Stomach (tissue), 9 donors: Measurements from ENCODE around the gene VPS8. TPM values are rescaled to one million over a fixed set of nuclear protein-coding genes. Genes with fewer than 3 reads are reported as not detected.

ENCODE experiments used
- DNase-seq, 2 donors: peaks; one replicate each; pipeline versions ENCODE4 v3.0.0 to v3.0.0-alpha.2; 2013 to 2019
- H3K27ac ChIP-seq, 5 donors: fragments of 200-600 bp in 4 of 5; sonication (generic) in 4 of 5; one replicate each; pipeline ENCODE4 v1.5.1; 2013 to 2019; ENCODE audit warnings: mild to moderate bottlenecking in 1 of 5, moderate library complexity in 1 of 5
- H3K27me3 ChIP-seq, 3 donors: fragments of 200-600 bp; sonication (generic); one replicate each; pipeline ENCODE4 v1.5.1; 2017 to 2019; ENCODE audit warnings: mixed run types in 1 of 3
- H3K36me3 ChIP-seq, 4 donors: fragments of 200-600 bp; sonication (generic); 1 replicate in 3 of 4; 2 replicates in 1 of 4; pipeline ENCODE4 v1.5.1; 2016 to 2019
- H3K4me1 ChIP-seq, 4 donors: fragments of 200-600 bp; sonication (generic); one replicate each; pipeline ENCODE4 v1.5.1; 2016 to 2019
- H3K4me3 ChIP-seq, 4 donors: fragments of 200-600 bp; sonication (generic) in 3 of 4; one replicate each; pipeline ENCODE4 v1.5.1; 2016 to 2019; ENCODE audit warnings: mild to moderate bottlenecking in 1 of 4
- H3K9me3 ChIP-seq, 4 donors: fragments of 200-600 bp; sonication (generic); one replicate each; pipeline ENCODE4 v1.5.1; 2016 to 2019
- EP300 ChIP-seq: sonication (generic); formaldehyde crosslinking; IDR thresholded peaks from one replicate; pipeline ENCODE4 v1.6.1; 2017; ENCODE audit warnings: antibody characterized with exemption
- POLR2A ChIP-seq, 4 donors: fragments of 450-650 bp; IDR thresholded peaks; one replicate each; pipeline ENCODE4 v1.6.1; 2016; ENCODE audit warnings: antibody characterized with exemption in 4 of 4, control low read depth in 2 of 4, mild to moderate bottlenecking in 1 of 4, moderate library complexity in 1 of 4
- POLR2AphosphoS5 ChIP-seq, 3 donors: sonication (generic); formaldehyde crosslinking; IDR thresholded peaks; one replicate each; pipeline ENCODE4 v1.6.1; 2016; ENCODE audit warnings: antibody characterized with exemption in 3 of 3
- WGBS, 5 donors: extraction: QIAGEN DNeasy Blood & Tissue Kit in 3 of 5; methylation state at CpG; one replicate each; pipeline versions ENCODE4 v1.1.5 to v1.1.7; 2013 to 2018; 5-methylcytosine and 5-hydroxymethylcytosine counted together
- intact Hi-C: fragments of 100-400 bp; cut with DNase I; formaldehyde crosslinking; loops from one replicate; pipeline ENCODE4 v1.15.1; 2023; ENCODE audit warnings: low total_unique reads
- polyA plus RNA-seq, 3 donors: library from polyadenylated mRNA; stranded (reverse); fragments of 200-250 nt; gene quantifications; one replicate each; pipeline ENCODE4 v1.2.3, GENCODE V29; 2013
- total RNA-seq, 5 donors: library from RNA; depleted of rRNA; stranded (reverse); fragments of >200 nt; gene quantifications; one replicate each; pipeline versions ENCODE4 v1.1.0 to v1.2.3, GENCODE V29; 2014 to 2016
- TF ChIP-seq, protein P1 (sequence below), 7 experiments: fragments of 450-650 bp in 4 of 7; fragments of 200-600 bp in 3 of 7; sonication (generic) in 3 of 7; IDR thresholded peaks; one replicate each; pipeline ENCODE4 v1.5.1; 2016 to 2019; ENCODE audit warnings: antibody characterized with exemption in 7 of 7, control low read depth in 2 of 7, mild to moderate bottlenecking in 1 of 7
- donor health status: healthy with polysubstance abuse.
- donor health status: Bipolar disorder and iron deficiency.
- donor health status: healthy.

The VPS8 gene
- total and polyA plus RNA-seq, 8 donors: 7.5 to 126 (median 37.5) TPM

DNA sequence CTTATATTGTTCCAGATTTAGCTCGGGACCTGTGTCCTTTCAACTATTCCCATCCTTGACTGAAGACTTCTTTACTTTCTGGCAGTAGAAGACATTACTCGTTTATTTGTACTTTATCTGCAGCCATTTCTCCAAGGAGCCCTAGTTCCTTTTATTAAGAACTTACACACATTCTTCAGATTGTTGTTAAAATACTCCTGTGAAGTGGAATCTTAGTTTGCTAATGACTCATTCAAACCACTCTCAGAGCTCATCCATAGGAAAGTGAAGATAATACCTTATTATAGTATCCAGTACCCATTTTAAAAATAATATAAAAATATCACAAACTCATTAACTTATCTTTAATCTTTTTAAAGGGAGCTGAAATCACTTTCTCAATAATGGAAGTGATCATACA is 277.4 kb downstream of the VPS8 start:
- Histone ChIP-seq H3K4me3 (no peak overlapping the region), H3K27ac (no peak overlapping the region), H3K36me3 (no peaks in the 10 kb centered on the region), H3K9me3 (no peaks in the 10 kb centered on the region), H3K27me3 (no peaks in the 10 kb centered on the region), H3K4me1 (peaks cover 0 to 5% (median 0%) of the 10 kb centered on the region in 4 donors)
- TF ChIP-seq POLR2A (IDR thresholded peaks at IDR 0.05): no peak
- no peak for TF ChIP-seq POLR2AphosphoS5 (IDR thresholded peaks at IDR 0.05)
- TF ChIP-seq EP300: no peak
- TF ChIP-seq, protein P1, sequence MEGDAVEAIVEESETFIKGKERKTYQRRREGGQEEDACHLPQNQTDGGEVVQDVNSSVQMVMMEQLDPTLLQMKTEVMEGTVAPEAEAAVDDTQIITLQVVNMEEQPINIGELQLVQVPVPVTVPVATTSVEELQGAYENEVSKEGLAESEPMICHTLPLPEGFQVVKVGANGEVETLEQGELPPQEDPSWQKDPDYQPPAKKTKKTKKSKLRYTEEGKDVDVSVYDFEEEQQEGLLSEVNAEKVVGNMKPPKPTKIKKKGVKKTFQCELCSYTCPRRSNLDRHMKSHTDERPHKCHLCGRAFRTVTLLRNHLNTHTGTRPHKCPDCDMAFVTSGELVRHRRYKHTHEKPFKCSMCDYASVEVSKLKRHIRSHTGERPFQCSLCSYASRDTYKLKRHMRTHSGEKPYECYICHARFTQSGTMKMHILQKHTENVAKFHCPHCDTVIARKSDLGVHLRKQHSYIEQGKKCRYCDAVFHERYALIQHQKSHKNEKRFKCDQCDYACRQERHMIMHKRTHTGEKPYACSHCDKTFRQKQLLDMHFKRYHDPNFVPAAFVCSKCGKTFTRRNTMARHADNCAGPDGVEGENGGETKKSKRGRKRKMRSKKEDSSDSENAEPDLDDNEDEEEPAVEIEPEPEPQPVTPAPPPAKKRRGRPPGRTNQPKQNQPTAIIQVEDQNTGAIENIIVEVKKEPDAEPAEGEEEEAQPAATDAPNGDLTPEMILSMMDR (IDR thresholded peaks at IDR 0.05): no peak
- 63 to 78% (median 67%) methylated on average over 2 of the region's 2 CpGs for WGBS, 5 donors
- intact Hi-C loops: no loop called here
- DNase-seq: no peak

DNA sequence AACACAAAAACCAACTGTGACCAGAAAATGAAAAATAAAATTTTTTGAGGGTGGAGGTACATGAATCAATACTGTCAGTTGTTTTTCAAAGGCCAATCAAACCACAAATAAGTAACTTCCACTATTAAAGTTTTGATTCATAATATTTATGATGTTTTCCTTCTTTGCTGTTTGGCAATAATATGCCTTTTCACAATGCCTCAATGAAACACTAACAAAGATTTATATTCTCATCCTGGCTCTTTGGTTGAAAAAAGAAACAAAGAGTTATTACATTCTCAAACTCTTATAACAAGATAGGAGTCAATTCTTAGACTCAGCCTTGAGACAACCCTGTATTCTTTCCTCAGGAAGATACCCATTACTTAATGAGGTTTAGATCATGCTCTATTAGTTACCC is 277.8 kb downstream of the VPS8 start:
- Histone ChIP-seq H3K27me3 (no peaks in the 10 kb centered on the region), H3K27ac (no peak overlapping the region), H3K36me3 (no peaks in the 10 kb centered on the region), H3K9me3 (no peaks in the 10 kb centered on the region), H3K4me1 (peaks cover 0 to under 1% (median 0%) of the 10 kb centered on the region in 4 donors), H3K4me3 (no peak overlapping the region)
- intact Hi-C loops: no loop called here
- no peak for DNase-seq
- TF ChIP-seq EP300 (no peak), POLR2AphosphoS5 (IDR thresholded peaks at IDR 0.05) (no peak), POLR2A (IDR thresholded peaks at IDR 0.05) (no peak)
- TF ChIP-seq, protein P1 (IDR thresholded peaks at IDR 0.05): no peak

DNA sequence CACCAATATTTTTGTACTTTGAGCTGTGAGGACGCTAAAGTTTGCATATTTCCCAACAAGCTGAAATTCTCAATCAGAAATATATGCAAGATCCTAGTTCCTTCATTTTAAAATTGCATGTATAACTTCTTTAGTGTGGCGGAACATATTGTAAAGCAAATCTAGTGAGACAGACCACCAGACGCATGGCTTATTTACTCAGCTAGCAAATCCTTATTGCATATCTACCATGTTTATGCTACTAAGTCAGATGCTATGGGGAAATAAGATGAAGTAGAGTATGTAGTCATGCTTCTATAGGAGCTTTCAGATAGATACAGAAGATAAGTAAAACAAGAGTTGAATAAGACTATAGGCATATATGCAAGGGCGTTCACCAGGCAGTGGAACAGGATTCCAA is 278.8 kb downstream of the VPS8 start:
- 90 to 94% (median 93%) methylated on average over 4 of the region's 4 CpGs for WGBS, 5 donors
- Histone ChIP-seq H3K4me1 (no peaks in the 10 kb centered on the region), H3K27me3 (no peaks in the 10 kb centered on the region), H3K36me3 (no peaks in the 10 kb centered on the region), H3K4me3 (no peak overlapping the region), H3K27ac (no peak overlapping the region), H3K9me3 (no peaks in the 10 kb centered on the region)
- intact Hi-C loops: no loop called here
- no peak for DNase-seq
- TF ChIP-seq POLR2AphosphoS5 (IDR thresholded peaks at IDR 0.05): no peak
- TF ChIP-seq, protein P1 (IDR thresholded peaks at IDR 0.05): no peak
- no peak for TF ChIP-seq EP300
- no peak for TF ChIP-seq POLR2A (IDR thresholded peaks at IDR 0.05)

DNA sequence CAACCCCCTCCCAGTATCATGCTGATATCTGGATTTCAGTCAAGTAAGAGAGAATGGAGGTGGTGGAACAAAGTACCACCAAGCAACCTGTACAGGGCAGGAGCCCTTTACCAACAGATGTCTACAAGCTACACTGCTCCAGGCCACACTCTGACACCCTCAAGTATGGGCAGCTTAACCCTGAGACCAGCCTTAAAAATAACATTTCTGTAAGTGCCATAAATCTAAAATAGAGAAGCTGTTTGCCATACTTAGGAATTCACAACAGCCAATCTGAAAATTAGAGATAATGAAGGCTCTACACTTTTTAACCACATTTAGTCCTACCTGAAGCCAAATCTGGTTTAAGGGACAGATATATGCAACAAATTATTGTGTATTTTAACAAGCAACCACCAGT is 281.1 kb downstream of the VPS8 start:
- Histone ChIP-seq H3K27ac (no peak overlapping the region), H3K4me3 (no peak overlapping the region), H3K9me3 (no peaks in the 10 kb centered on the region), H3K27me3 (no peaks in the 10 kb centered on the region), H3K4me1 (no peaks in the 10 kb centered on the region), H3K36me3 (no peaks in the 10 kb centered on the region)
- no peak for TF ChIP-seq POLR2A (IDR thresholded peaks at IDR 0.05)
- no peak for TF ChIP-seq POLR2AphosphoS5 (IDR thresholded peaks at IDR 0.05)
- TF ChIP-seq, protein P1 (IDR thresholded peaks at IDR 0.05): no peak
- TF ChIP-seq EP300: no peak
- DNase-seq: no peak
- intact Hi-C loops: no loop called here
